ENCODE results near the gene RASSF3.
"Not testable (repeated sequence)": the region's sequence is repeated elsewhere in the genome, so short reads cannot be mapped to it uniquely, and the experiment has no call there.

The RASSF3 gene

DNA sequence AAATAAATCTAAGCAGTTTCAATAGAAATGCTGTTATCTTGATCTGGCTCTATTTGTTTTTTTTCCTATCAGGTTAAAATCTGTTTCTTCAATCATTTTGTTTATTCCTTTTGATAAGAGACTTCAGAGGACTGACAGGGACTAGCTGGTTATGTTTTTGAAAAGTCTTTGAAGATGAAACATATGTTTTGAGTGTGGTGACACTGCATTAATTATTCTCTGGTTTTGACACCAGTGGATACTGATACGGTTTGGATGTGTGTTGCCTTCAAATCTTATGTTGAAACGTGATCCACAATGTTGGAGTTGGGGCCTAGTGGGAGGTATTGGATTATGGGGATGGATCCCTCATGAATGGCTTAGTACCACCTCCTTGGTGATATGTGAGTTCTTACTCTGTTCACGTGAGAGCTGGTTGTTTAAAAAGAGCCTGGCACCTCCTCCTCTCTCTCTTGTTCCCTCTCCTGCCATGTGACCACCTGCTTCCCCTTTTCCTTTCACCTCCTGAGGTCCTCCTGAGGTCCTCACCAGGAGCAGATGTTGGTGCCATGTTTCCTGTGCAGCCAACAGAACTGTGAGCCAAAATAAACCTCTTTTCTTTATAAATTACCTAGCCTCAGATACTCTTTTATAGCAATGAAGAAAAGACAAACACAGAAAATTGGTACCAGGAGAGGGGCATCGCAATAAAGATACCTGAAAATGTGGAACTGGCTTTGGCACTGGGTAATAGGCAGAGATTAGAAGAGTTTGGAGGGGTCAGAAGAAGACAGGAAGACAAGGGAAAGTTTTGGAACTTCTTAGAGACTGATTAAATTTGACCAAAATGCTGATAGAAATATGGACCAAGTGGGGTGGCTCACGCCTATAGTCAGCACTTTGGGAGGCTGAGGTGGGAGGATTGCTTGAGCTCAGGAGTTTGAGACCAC, 23.0 kb downstream of the RASSF3 start:
- DNase-seq (ENCODE audit: low spot score), result no peak

DNA sequence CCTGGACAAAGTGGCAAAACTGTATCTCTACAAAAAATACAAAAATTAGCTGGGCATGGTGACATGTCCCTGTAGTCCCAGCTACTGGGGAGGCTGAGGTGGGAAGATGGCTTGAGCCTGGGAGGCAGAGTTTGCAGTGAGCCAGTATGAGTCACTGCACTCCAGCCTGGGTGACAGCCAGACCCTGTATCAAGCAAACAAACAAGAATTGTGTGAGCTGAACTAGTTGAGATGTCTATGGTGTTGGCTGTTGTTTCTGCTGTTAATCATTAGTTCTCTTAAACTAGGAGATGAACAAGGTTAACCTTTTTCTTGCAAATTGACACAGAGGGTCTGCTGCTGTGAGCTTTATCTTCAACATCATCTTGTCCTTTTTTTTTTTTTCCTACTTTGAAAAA, 23.6 kb downstream of the RASSF3 start:
- no peak for DNase-seq (ENCODE audit: low spot score)

DNA sequence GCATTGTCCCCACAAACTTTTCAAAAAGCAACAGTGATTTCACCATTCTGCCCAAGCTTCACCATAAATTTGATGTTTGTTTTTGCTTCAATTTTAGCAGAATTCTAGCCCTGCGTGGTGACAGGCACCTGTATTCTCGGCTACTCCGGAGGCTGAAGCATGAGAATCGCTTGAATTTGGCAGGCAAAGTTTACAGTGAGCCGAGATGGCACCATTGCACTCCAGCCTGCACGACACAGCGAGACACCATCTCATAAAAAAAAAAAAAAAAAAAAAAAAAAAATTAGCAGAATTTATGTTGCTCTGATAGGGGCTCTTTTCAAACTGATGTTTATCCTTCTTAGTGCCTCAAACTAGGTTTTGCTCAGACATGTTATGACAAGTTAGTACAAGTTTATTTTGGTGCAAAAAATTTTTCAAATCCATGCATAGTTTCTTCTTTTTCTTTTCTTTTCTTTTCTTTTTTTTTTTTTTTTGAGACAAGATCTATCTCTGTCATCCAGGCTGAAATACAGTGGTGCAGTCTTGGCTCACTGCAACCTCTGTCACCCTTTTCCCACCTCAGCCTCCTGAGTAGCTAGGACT, 24.3 kb downstream of the RASSF3 start:
- DNase-seq (ENCODE audit: low spot score), result no peak

DNA sequence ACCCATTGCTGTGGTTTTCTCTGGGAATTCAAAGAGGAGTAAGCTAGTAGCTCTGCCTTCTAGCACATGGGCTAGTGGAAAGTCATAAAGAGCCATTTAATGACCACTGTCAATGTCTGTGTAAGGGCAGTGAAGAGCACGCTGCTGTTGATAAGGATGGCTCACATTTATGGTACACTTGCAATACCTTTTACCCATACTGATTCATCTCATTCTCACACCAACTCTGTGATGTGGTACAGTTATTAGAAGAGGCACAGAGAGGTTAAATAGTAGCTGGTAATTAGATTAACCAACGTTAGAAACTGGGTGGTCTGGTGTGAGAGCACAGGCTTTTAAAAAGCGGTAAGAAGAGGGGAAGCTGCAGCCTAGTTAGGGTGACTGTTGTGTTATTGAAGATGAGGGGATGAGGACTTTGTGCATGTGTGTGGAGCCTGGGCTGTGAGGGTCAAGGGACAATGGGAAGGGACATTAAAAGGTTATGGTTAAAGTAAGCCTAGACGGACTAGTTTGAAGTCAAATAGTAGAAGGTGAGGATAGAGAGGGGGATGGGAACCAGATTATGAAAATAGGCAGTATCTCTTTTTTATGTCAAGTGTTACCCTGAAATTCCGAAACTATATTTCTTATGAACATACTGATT, 25.2 kb downstream of the RASSF3 start:
- DNase-seq (ENCODE audit: low spot score), result no peak

DNA sequence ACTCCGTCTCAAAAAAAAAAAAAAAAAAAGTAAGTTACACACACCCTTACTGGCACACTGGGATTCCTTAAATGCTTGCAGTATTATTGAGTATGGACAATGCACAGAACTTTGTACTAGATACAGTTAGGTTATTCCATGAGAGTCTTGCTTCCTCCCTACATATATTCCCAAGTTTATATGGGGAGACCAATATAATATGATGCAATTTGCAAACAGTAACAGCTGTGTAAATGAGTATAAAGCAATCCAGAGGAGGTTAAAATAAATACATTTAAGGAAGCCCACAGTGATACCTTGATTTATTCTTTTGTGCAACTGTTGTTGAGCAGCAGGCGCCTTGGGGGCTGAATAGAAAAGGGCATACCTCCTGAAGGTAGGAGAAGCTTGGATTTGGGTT, 26.6 kb downstream of the RASSF3 start:
- no peak for DNase-seq (ENCODE audit: low spot score)

DNA sequence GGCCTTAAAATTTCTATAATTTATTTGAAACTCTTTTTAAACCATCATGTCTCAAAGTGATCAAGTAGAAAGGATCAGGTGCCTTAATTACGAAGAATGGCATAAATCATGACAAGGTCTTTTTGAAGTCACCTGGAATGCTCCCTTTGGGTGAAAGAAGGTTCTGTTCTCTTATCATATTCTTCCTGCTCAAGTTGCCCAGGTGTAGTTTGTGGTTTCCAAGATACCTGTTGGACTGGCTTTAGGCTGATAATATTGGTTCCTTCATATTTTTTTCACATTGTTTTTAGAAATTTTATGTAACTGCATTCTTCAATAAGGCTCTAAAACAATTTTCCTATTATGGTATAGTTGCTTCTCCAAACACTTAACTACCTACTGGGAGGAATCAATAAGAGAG, 29.2 kb downstream of the RASSF3 start:
- no peak for DNase-seq (ENCODE audit: low spot score)

DNA sequence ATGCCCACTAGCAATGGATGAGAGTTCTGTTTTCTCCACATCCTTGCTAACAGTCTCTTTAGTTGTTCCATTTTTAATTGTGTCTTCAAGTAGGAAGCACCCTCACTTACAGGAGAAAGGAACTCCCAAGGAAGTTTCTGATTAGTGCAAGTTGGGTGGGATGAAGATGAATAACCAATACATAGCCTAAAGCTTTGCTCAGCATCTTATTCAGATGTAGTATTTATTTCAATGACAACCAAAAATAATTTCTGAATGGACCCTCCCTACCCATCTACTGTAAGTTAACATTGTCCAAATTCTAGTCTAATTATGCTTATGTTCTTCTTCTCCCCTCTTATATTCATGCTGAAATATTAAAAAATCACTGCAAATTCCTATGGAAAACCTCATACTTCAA, 36.0 kb downstream of the RASSF3 start:
- no peak for DNase-seq (ENCODE audit: low spot score)

DNA sequence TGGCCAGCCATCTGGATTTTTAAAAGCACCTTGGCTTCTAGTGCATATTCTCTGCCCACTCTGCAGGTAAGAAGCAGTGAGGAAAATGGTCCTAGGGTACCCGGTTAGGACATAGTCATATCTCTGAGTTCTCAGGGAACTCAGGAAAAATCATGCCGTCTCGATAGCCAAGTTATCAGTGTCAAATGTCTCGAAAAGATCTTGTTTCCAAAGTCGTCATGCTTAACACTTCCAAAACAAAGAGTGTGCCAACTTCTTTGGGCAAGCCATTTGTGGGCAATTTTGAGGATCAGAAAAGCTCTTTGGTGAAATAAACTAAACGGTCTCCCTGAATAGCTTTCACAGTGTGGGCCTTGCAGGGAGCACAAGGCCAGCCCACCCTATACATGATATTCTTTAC, 39.2 kb downstream of the RASSF3 start:
- DNase-seq (ENCODE audit: low spot score), result no peak

DNA sequence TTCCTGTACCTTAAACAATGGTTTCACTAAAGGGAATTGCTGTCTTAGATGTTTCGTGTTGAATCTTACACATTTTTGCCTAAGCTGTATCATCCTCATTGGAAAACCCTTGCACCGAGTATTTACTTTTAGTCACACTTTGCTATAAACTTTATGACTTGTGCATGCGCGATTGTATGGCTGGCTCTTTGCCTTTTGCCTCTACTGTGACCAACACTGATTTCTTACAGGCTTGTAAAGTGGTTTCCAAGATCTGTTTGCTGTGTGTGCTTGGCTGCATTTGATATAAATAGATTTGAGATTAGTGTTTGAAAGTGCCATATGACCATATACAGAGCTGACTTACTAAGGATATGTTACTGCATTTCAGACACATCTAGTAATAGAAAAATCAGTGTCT, 40.5 kb downstream of the RASSF3 start:
- DNase-seq (ENCODE audit: low spot score), result no peak

DNA sequence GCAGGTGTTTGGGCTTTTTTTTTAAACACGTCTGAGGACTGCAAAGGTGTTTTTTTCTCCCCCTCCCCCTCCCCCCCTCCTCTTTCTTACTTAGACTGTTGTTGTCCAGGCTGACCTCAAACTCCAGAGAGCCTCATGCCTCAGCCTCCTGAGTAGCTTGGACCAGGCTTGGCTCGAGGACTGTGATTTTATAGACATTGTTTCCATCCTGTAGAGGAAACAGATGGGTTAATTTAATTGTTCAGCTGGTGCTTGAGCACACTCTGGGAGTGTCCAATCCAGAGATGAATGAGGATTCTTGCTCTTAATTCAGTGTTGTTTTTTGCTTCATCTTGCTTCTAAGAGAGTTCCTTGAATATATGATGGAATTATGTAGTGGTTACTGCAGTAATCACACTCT, 42.1 kb downstream of the RASSF3 start:
- no peak for DNase-seq (ENCODE audit: low spot score)

DNA sequence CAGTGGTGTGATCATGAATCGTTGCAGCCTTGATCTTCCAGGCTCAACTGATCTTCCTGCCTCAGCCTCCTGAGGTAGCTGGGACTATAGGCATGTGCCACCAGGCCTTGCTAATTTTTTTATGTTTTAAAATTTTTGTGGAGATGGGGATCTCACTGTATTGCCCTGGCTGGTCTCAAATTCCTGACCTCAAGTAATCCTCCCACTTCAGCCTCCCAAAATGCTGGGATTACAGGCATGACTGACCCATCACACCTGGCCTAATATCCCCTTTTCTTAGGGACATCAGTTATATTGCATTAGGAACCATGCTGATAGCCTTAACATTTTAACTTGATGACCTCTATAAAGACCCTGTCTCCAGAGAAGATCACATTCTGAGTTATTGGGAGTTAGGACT, 42.8 kb downstream of the RASSF3 start:
- no peak for DNase-seq (ENCODE audit: low spot score)

DNA sequence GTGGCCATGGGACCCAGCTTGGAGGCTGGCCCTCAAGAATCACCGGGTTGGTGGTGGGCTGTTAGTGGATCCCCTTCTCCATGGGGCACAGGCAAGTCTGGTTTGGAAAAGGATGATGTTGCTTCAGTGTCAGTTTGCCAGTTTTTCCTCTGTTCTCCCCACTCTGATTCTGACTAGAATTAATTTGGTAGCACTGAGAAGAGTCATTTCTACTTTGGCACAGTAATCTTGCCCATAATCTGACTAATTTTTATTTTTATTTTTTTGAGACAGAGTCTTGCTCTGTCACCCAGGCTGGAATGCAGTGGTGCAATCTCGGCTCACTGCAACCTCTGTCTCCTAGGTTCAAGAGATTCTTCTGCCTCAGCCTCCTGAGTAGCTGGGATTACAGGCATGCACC, 43.6 kb downstream of the RASSF3 start:
- not testable (repeated sequence) for DNase-seq (ENCODE audit: low spot score)

DNA sequence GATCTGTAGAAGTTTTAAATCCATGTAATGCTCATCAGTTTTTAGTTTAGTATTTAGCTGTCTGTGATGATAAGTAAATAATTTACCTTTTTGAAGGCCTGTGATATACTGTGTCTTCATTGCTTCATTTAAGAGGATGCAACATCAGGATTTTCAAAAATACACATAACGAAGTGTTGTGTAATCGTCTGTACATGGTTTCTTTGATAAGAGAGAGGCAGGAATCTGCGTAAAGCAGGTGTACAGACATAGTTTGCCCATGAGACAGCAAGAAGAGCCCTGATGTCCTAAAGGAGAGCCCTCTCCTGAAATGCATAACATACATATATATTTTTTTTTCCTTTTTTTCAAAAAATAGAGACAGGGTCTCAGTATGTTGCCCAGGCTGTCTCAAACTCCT, 44.8 kb downstream of the RASSF3 start:
- no peak for DNase-seq (ENCODE audit: low spot score)

DNA sequence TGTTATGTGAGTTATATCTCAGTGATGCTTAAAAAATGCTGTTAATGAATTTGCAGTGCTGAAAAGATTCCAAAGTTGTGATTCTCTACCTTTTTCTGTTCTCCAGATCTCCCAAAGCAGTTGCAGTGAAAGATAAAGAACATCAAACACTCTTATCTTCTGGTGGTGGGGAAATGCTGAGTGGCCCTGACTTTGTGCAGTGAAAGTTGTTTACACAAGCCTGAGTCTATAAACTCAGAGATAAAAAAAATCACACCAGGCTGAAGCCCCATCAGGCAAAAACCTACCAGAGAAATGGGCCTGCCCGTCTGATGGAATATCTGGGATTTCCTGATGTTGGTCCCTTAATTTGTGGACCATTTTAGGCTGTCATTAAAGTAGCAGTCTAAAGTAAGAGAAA, 46.1 kb downstream of the RASSF3 start:
- DNase-seq (ENCODE audit: low spot score), result no peak

DNA sequence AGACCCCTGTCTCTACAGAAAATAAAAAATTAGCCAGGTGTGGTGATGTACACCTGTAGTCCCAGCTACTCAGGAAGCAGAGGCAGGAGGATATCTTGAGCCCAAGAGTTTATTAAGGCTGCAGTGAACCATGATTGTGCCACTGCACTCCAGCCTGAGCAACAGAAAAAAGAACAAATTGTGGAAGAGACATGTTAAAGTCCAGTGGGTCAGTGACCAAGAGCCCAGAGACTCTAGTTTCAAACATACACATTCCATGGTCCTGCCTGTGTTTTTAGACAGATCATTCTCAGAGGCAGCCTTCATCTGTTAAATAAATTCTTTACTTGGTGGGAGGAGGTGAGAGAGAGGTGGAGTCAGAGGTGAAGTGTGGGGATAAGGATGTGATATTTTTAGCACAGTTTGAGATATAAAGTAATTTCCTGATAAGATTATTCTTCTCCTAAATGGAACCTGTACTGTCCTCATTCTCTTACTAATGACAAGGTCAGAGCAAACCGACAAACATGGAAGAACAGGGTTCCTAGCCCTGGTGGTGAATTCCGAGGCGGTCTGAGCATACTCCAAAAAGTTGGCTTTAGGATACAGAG, 48.7 kb downstream of the RASSF3 start:
- DNase-seq (ENCODE audit: low spot score), result no peak

DNA sequence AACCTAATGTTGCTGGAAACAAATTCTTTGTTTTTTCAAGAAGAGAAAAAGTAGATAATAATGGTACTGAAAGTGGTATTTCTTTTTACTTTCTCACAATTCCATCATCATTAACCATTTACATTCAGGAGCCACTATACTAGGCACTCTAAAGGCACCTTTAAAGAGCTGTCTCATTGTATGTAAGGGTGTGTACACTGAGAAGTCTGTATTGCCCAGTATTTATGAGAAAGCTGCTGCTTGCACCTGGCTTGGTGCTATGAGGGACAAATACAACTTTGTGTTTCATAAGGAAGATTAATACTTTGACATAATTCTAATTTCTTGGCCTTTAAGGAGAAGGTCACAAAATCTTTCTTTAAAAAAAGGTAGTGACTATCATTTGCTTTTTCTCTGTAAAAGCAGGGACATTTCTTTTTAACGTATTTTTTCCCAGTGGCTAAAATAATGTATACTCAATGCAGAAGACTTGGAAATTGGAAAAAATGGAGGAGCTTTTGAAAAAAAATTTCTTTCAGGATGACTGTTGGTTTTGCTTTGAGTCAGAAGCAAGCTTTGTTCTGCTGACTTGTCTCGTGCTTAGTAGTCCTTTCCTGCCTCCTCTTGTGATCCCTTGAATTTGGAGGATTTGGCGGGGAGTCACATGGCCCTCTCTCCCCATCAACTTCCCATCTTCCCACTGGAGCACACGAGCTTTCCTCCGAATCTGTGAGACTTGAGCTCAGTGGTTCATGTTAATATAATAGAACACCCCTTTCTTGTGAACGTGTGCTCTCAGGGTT, 50.1 kb downstream of the RASSF3 start:
- DNase-seq (ENCODE audit: low spot score), result no peak

DNA sequence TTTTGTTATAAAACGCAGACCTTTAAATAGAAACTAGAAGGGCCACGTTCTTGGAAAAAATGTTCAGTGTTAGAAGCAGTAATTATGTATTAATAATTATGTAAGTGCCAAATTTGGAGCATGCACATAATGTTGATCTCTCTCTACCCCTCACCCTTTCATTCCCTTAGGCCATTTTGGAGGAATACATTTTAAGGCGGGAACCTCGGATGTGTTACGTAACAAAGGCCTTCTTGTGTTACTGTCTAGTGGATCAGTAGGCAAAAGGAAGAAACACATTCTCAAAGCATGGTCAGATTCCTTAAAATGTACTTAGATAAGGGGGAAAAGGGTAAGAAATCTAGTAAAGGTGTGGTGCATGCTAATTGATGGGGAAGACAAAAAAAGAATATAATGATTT, 52.7 kb downstream of the RASSF3 start:
- no peak for DNase-seq (ENCODE audit: low spot score)

DNA sequence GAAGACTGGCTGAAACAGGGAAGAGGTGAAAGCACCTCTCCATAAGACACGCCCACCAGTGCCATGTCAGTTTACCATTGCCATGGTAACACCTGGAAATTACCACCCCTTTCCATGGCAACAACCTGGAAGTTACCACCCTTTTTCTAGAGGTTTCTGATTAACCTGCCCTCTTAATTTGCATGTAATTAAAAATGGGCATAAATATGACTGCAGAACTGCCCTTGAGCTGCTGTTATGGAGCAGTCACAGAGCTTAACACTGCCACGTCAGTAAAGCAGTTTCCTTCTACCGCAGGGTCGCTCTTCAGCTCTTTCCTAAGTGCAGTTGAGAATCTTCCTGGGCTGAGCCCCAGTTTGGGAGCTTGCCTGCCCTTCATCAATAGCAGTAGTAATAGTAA, 55.2 kb downstream of the RASSF3 start:
- no peak for DNase-seq (ENCODE audit: low spot score)

DNA sequence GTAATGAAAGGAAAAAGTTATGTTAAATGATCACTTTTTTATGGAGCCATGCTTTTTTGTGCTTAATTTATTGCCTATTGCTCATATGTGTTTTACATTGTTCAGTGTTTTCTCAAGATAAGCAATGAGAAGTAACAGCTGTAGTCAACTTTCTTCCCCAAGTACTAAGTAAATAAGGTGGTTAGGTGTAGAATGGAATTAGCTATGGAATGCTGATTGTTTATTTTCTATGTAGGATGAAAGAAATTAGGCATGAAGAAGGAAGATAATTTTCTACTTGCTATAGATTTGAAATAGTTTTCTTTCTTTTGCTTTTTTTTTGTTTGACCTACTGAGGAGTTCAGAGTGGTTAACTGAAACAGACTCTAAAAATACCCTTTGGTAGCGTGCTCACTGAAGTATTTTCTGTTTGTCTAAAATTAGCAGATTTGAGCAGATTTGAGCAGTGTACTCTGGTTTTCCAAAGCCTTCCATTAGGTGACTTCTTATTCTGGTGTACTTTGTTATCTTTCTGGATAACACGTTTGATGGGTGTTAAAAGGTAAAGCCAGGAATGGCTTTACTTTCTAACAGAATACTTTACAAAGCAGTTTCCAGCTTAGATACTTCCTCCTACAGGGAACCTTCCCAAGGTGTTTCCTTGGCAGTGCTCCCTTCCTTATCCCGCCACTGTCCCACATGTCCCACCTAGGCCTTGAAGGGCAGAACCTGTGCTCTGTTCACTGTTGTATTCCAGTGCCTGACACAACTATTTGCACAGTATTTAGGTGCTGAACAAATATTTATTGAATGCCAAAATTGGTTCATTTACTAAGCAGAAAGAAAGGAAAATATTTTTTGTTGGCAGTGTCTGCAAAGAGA, 56.0 kb downstream of the RASSF3 start:
- DNase-seq (ENCODE audit: low spot score), result no peak

DNA sequence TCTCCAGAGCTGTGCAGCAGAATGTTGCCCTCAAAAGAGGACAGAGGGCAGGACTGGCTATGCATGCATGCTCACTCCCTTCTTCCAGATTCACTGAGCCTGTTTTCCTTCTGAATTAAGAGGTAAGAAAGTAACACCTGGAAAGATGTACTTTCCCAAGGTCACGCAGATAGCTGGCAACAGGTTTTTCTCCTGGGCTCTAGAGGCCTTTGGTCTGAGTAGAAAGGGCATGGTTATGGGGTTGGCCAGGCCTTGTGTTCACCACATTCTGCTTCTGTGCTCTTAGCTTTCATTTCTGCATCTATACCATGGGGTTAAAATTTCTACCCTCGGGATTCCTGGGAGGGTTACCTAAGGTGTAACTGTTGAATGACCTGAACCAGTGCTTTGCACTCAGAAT, 57.5 kb downstream of the RASSF3 start:
- DNase-seq (ENCODE audit: low spot score), result no peak

DNA sequence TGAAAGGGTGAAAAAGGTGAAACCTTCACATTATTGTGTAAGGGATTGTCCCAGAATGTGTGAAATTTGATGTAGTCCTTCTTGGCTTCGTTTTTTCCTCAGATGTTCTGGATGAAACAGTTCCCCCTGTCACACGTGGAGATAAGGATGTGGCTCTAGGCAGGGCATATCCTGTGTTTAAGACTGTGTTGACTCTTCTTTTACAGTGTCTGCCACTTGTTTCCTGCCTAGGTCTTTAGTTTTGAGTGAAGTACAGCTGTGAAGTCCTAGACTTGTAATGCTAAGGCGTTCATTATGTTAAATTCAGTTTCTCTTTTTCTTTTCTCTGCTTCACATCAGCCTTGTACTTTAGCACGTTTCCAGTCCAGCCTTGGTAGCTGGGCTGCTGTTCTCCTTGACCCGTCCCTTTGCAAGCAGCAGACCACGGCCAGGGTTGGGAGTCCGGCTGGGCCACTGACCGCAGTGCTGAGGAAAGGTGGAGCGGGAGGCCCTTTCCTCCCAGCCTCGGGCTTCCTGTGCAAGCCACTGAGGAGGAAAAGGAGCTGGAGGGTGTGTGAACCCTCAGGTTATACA, 59.1 kb downstream of the RASSF3 start:
- no peak for DNase-seq (ENCODE audit: low spot score)

All from germinal center (tissue), 1 donor.